Transverse colon (tissue), 4 donors: Measurements from ENCODE around the gene MSX2. TPM values are rescaled to one million over a fixed set of nuclear protein-coding genes. Genes with fewer than 3 reads are reported as not detected.

ENCODE experiments used
- DNase-seq: peaks from one replicate; pipeline ENCODE4 v3.0.0-alpha.2; 2019
- H3K27ac ChIP-seq, 4 donors: fragments of 200-600 bp; sonication (generic); 2 replicates each; pipeline ENCODE4 v1.5.1; 2016 to 2018; ENCODE audit warnings: inconsistent platforms in 4 of 4
- H3K27me3 ChIP-seq: fragments of 200-600 bp; sonication (generic); 2 replicates; pipeline ENCODE4 v1.5.1; 2017; ENCODE audit warnings: inconsistent platforms
- H3K36me3 ChIP-seq, 4 donors: fragments of 200-600 bp; sonication (generic); 2 replicates each; pipeline ENCODE4 v1.5.1; 2017 to 2019; ENCODE audit warnings: inconsistent platforms in 4 of 4
- H3K4me1 ChIP-seq, 4 donors: fragments of 200-600 bp; sonication (generic); 2 replicates each; pipeline ENCODE4 v1.5.1; 2017 to 2020; ENCODE audit warnings: inconsistent platforms in 4 of 4
- H3K4me3 ChIP-seq, 4 donors: fragments of 200-600 bp; sonication (generic); 1 replicate in 1 of 4; 2 replicates in 3 of 4; pipeline versions ENCODE4 v1.5.1 to v1.6.1; 2017 to 2019; ENCODE audit warnings: inconsistent platforms in 4 of 4
- H3K9me3 ChIP-seq, 2 donors: fragments of 200-600 bp; sonication (generic); 2 replicates each; pipeline ENCODE4 v1.5.1; 2017 to 2019; ENCODE audit warnings: inconsistent platforms in 2 of 2
- EP300 ChIP-seq: sonication (generic); formaldehyde crosslinking; IDR thresholded peaks from one replicate; pipeline ENCODE4 v1.6.1; 2017; ENCODE audit warnings: antibody characterized with exemption, low read depth
- POLR2A ChIP-seq: fragments of 450-650 bp; IDR thresholded peaks from one replicate; pipeline ENCODE4 v1.6.1; 2016; ENCODE audit warnings: antibody characterized with exemption, mild to moderate bottlenecking, moderate library complexity
- POLR2AphosphoS5 ChIP-seq, 3 donors: sonication (generic); formaldehyde crosslinking; IDR thresholded peaks; one replicate each; pipeline ENCODE4 v1.6.1; 2016; ENCODE audit warnings: antibody characterized with exemption in 3 of 3
- WGBS, 2 donors: methylation state at CpG; one replicate each; pipeline ENCODE4 v1.1.5; 2018; ENCODE audit warnings: low coverage in 1 of 2; 5-methylcytosine and 5-hydroxymethylcytosine counted together
- in situ Hi-C, 4 donors: fragments of 200-750 bp; cut with MboI; loops; one replicate each; pipeline versions ENCODE4 v1.15.0 to v1.15.1; 2017; ENCODE audit warnings: low sequenced_read_pairs in 3 of 4, low pct_ligation_motif_present in 1 of 4, low pct_unique_long_range_greater_than_20kb in 1 of 4
- intact Hi-C: fragments of 100-400 bp; cut with DNase I; formaldehyde crosslinking; loops from one replicate; pipeline ENCODE4 v1.15.1; 2023; ENCODE audit warnings: low total_unique reads
- total RNA-seq, 4 donors: library from RNA; depleted of rRNA; stranded (reverse); fragments of >200 nt; gene quantifications; one replicate each; pipeline ENCODE4 v1.1.0, GENCODE V29; 2016
- TF ChIP-seq, protein P1 (sequence below), 5 experiments: fragments of 200-600 bp in 3 of 5; fragments of 450-650 bp in 2 of 5; sonication (generic) in 3 of 5; IDR thresholded peaks; 1 replicate in 2 of 5; 2 replicates in 3 of 5; pipeline ENCODE4 v1.5.1; 2016 to 2017; ENCODE audit warnings: antibody characterized with exemption in 5 of 5, inconsistent platforms in 3 of 5, mild to moderate bottlenecking in 2 of 5, moderate library complexity in 1 of 5

Gene MSX2
- total RNA-seq, 4 donors from 2014 or later, result 0.27 to 1.1 TPM; not detected in 2

DNA sequence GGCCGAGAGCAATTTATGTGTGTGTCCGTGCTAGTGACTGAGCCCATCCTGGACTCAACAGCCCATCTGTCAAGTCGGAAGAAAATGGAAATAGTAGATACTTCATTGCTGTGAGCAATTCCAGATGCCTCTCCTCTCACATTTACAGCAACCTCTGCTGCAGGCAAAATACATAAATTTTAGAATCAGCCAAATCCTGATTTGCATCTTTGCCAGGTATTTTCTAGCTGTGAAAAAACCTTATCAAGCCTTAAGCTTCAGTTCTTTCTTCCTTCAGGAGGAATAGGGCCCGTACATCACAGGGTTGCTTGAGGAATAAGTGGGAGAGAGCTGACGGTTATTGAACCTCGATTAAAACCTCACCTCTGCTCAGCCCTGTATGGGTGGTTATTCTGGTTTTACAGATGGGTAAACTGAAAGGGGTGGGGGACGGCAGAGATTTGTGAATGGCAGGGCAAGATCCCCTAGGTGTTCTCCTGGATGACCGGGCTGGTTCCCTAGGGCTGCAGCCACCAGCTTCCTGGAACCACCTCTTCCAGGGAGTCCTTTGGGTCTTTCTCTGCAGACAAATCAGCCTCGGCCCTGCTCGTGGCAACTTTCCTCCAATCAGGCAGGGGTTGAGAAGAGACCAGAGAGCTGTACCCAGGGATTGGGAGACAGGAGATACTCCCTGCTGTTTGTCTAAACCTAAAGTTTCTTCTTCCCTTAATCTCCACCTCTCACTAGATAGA is 5.3 kb upstream of the MSX2 start:
- no peak overlapping the region for H3K27ac ChIP-seq
- no peak overlapping the region for H3K4me3 ChIP-seq
- no peaks in the 10 kb centered on the region for H3K36me3 ChIP-seq
- intact Hi-C loops, result no loop called here
- H3K27me3 ChIP-seq, result peaks cover 99% of the 10 kb centered on the region
- 28 to 35% methylated on average over 7 to 10 of the region's 10 CpGs for WGBS, 2 donors
- TF ChIP-seq POLR2AphosphoS5 (IDR thresholded peaks at IDR 0.05) (no peak), POLR2A (no peak), EP300 (no peak)
- TF ChIP-seq, protein P1, sequence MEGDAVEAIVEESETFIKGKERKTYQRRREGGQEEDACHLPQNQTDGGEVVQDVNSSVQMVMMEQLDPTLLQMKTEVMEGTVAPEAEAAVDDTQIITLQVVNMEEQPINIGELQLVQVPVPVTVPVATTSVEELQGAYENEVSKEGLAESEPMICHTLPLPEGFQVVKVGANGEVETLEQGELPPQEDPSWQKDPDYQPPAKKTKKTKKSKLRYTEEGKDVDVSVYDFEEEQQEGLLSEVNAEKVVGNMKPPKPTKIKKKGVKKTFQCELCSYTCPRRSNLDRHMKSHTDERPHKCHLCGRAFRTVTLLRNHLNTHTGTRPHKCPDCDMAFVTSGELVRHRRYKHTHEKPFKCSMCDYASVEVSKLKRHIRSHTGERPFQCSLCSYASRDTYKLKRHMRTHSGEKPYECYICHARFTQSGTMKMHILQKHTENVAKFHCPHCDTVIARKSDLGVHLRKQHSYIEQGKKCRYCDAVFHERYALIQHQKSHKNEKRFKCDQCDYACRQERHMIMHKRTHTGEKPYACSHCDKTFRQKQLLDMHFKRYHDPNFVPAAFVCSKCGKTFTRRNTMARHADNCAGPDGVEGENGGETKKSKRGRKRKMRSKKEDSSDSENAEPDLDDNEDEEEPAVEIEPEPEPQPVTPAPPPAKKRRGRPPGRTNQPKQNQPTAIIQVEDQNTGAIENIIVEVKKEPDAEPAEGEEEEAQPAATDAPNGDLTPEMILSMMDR (IDR thresholded peaks at IDR 0.05), result no peak
- in situ Hi-C loops, result no loop called here
- H3K9me3 ChIP-seq, result no peaks in the 10 kb centered on the region
- peaks cover 0 to 16% (median 9%) of the 10 kb centered on the region in 4 donors for H3K4me1 ChIP-seq
- DNase-seq, result no peak

DNA sequence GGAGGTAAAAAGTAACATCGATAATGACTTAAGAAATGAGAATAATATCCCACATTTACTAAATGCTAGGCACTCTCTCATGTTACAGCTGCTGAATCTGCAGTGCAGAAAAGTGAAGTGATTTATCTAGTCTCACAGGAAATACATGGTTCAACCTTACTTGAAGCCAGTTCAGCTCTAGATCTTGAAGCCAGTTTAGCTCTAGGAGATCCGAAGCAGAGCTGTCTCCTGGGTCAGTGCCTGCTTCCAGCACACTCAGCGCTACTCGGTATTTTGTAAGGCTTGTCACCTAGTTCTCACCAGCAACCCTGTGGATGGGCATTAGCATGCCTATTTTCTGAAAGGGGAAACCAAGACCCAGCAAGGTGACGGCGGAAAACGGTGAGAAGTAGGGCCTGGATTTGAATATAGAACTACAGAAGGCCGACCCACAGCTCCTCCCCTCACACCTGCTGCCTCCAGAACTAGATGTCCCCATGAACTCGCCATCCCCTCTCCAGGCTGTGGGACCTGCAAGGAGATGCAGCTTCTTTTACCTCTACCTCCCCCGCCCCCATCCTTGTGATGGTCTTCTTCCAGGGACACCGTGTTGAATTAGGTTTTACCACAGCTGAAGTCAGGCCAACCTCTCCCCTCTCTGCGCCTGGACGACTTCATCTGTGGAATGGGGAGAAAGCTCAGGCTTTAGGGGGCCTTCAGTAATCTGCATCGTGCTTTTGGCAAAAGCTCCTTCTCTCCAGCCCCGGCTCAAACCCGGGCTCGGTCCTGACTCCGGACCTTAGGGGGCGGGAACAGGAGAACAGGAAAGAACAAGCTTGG is 4.4 kb upstream of the MSX2 start:
- no peaks in the 10 kb centered on the region for H3K9me3 ChIP-seq
- H3K27me3 ChIP-seq, result peaks cover 100% of the 10 kb centered on the region
- TF ChIP-seq POLR2A (no peak), POLR2AphosphoS5 (IDR thresholded peaks at IDR 0.05) (no peak), EP300 (no peak)
- TF ChIP-seq, protein P1 (IDR thresholded peaks at IDR 0.05), result no peak
- intact Hi-C loops (no loop called here), in situ Hi-C loops (no loop called here)
- H3K4me3 ChIP-seq, result no peak overlapping the region
- DNase-seq, result no peak
- peaks cover 0 to 23% (median 12%) of the 10 kb centered on the region in 4 donors for H3K4me1 ChIP-seq
- no peaks in the 10 kb centered on the region for H3K36me3 ChIP-seq
- no peak overlapping the region for H3K27ac ChIP-seq
- 27 to 36% methylated on average over 6 to 19 of the region's 19 CpGs for WGBS, 2 donors

DNA sequence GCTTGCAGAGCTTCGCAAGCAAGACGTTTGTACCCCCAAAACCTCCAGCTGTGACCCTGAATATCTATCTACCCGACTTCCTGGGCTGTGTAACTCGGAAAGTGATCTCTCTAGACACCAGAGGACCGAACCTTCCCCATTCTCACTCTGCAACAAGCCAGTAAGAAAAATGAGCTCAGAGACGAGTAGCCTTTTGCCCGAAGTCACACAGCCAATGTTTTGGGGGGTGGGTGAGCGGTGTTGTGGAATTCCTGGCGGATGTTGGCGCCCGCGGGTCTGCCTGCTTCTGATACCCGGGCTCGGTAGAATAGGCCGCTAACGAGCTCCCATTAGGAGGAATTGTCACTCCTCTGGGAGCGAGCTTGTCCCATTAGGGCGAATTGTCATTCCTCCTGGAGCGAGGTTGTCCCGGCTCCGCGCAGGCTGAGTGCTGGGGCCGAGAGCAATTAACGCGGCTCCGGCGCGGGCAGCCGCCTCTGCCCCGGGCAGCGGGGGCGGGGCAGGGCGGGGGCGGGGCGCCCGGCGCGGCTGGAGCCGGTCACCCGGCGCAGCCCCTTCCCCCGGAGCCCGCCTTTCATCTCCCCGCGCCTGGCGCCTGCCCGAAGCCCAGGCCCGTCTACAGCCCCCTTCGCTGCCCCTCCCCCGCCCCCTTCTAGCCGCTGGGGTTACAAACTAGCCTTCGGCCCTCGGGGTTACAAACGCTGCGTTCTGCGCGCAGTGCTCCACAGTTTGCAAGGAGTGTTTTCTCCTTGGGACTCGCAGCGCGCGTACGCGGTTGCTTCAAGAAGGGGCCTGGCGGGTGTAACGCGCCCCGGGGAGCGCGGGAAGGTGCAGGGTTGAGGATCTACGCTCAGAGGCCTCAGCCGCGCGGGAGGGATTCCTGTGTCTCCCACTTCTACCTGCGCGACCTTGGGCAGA is 3.5 kb upstream of the MSX2 start:
- no peaks in the 10 kb centered on the region for H3K36me3 ChIP-seq
- in situ Hi-C loops, result no loop called here
- no peak overlapping the region for H3K27ac ChIP-seq
- TF ChIP-seq, protein P1 (IDR thresholded peaks at IDR 0.05), result no peak
- peak overlapping the region in 2 of 4 donors; percentile 7 to 29 for H3K4me3 ChIP-seq
- peaks cover 100% of the 10 kb centered on the region for H3K27me3 ChIP-seq
- peaks cover 0 to 27% (median 17%) of the 10 kb centered on the region in 4 donors for H3K4me1 ChIP-seq
- WGBS, 2 donors, result 4% methylated on average over 53 of the region's 75 CpGs; no CpG with 5 or more reads in 1 of the 2 donors
- no peak for DNase-seq
- no peaks in the 10 kb centered on the region for H3K9me3 ChIP-seq
- intact Hi-C loops, result no loop called here
